Prostate gland (tissue), 2 donors: Measurements from ENCODE around the gene GOT1. TPM values are rescaled to one million over a fixed set of nuclear protein-coding genes. Genes with fewer than 3 reads are reported as not detected.

Source experiments
- DNase-seq: peaks from one replicate; pipeline ENCODE4 v3.0.0-alpha.2; 2019; ENCODE audit warnings: low spot score
- H3K27ac ChIP-seq, 2 donors: fragments of 200-600 bp; sonication (generic); 2 replicates each; pipeline ENCODE4 v1.5.1; 2017 to 2019
- H3K27me3 ChIP-seq: fragments of 200-600 bp; sonication (generic); replicated peaks from 2 replicates; pipeline ENCODE4 v1.5.1; 2019; ENCODE audit not compliant: insufficient read depth
- H3K36me3 ChIP-seq, 2 donors: fragments of 200-600 bp; sonication (generic); 1 replicate in 1 of 2; 2 replicates in 1 of 2; pipeline versions ENCODE4 v1.5.1 to v1.8.1; 2017 to 2019
- H3K4me1 ChIP-seq: fragments of 200-600 bp; sonication (generic); replicated peaks from 2 replicates; pipeline ENCODE4 v1.5.1; 2019
- H3K4me3 ChIP-seq, 2 donors: fragments of 200-600 bp; sonication (generic); 2 replicates each; pipeline ENCODE4 v1.5.1; 2017 to 2019
- H3K9me3 ChIP-seq: fragments of 200-600 bp; sonication (generic); 2 replicates; pipeline ENCODE4 v1.5.1; 2017
- POLR2A ChIP-seq: fragments of 450-650 bp; IDR thresholded peaks from one replicate; pipeline ENCODE4 v1.6.1; 2016; ENCODE audit warnings: antibody characterized with exemption, mild to moderate bottlenecking
- POLR2AphosphoS5 ChIP-seq: sonication (generic); formaldehyde crosslinking; IDR thresholded peaks from one replicate; pipeline ENCODE4 v1.6.1; 2017; ENCODE audit warnings: antibody characterized with exemption
- WGBS: methylation state at CpG from one replicate; pipeline ENCODE4 v1.1.5; 2018; 5-methylcytosine and 5-hydroxymethylcytosine counted together
- intact Hi-C: fragments of 100-400 bp; cut with DNase I; formaldehyde crosslinking; loops from one replicate; pipeline ENCODE4 v1.14.2; 2022
- total RNA-seq, 2 donors: library from RNA; depleted of rRNA; stranded (reverse); fragments of >200 nt; gene quantifications; one replicate each; pipeline ENCODE4 v1.1.0, GENCODE V29; 2016
- TF ChIP-seq, protein P1 (sequence below), 4 experiments: fragments of 200-600 bp in 2 of 4; fragments of 450-650 bp in 2 of 4; sonication (generic) in 2 of 4; IDR thresholded peaks; 1 replicate in 3 of 4; 2 replicates in 1 of 4; pipeline ENCODE4 v1.5.1; 2016 to 2019; ENCODE audit warnings: antibody characterized with exemption in 4 of 4, mild to moderate bottlenecking in 2 of 4, moderate library complexity in 2 of 4

The GOT1 gene
- total RNA-seq, 2 donors from 2014 or later, result 19.7 to 20.3 TPM

DNA sequence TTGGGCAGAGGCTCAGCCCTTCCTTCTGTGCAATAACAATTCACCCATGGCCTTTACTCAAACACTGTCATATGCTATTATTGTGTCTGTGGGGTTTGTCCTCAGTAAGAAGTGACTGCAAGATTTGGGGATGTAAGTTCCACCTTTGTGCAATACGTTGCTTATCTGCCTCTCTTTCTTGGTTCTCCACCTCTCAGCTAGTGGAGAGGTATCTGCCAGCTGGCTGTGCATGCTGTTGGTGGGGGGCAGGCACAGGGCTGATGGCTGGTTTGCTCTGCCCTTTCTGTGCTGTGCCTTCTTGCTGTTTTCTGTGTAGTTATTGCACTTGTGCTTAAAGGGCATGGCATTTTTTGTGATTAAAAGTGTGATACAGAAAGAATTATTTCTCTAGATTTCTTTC is 65.1 kb downstream of the GOT1 start:
- no peaks in the 10 kb centered on the region for H3K36me3 ChIP-seq
- TF ChIP-seq POLR2A (no peak), POLR2AphosphoS5 (no peak)
- TF ChIP-seq, protein P1, sequence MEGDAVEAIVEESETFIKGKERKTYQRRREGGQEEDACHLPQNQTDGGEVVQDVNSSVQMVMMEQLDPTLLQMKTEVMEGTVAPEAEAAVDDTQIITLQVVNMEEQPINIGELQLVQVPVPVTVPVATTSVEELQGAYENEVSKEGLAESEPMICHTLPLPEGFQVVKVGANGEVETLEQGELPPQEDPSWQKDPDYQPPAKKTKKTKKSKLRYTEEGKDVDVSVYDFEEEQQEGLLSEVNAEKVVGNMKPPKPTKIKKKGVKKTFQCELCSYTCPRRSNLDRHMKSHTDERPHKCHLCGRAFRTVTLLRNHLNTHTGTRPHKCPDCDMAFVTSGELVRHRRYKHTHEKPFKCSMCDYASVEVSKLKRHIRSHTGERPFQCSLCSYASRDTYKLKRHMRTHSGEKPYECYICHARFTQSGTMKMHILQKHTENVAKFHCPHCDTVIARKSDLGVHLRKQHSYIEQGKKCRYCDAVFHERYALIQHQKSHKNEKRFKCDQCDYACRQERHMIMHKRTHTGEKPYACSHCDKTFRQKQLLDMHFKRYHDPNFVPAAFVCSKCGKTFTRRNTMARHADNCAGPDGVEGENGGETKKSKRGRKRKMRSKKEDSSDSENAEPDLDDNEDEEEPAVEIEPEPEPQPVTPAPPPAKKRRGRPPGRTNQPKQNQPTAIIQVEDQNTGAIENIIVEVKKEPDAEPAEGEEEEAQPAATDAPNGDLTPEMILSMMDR (IDR thresholded peaks at IDR 0.05), result no peak
- H3K4me3 ChIP-seq, result no peak overlapping the region
- H3K4me1 ChIP-seq, result no peaks in the 10 kb centered on the region
- WGBS, result 40% methylated on average over 1 of the region's 1 CpG
- no peak for DNase-seq
- H3K9me3 ChIP-seq, result no peaks in the 10 kb centered on the region
- no peaks in the 10 kb centered on the region for H3K27me3 ChIP-seq
- intact Hi-C loops, result no loop called here
- no peak overlapping the region for H3K27ac ChIP-seq

DNA sequence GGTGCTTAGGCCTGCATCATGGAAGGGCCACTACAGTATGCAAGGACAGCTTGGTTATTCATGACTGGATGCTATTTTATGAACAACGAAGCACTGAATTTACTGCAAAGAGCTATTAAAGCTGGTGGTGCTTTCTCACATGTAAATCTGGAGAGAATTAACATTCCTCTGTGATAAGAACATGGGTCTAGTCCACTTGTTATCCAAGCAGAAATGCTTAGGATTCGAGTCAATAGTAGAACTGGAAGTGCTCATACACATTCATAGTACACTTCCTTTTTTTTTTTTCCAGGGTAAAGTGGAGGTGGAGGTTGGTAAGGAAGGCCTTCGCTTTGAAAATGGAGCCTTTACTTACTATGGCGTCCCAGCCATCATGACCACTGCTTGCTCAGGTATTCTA is 66.3 kb downstream of the GOT1 start:
- TF ChIP-seq, protein P1 (IDR thresholded peaks at IDR 0.05), result no peak
- no peak for TF ChIP-seq POLR2A
- TF ChIP-seq POLR2AphosphoS5, result no peak
- Histone ChIP-seq H3K27ac (no peak overlapping the region), H3K9me3 (no peaks in the 10 kb centered on the region), H3K4me1 (no peaks in the 10 kb centered on the region), H3K27me3 (no peaks in the 10 kb centered on the region), H3K36me3 (no peaks in the 10 kb centered on the region), H3K4me3 (no peak overlapping the region)
- 82% methylated on average over 4 of the region's 4 CpGs for WGBS
- intact Hi-C loops, result no loop called here
- no peak for DNase-seq

DNA sequence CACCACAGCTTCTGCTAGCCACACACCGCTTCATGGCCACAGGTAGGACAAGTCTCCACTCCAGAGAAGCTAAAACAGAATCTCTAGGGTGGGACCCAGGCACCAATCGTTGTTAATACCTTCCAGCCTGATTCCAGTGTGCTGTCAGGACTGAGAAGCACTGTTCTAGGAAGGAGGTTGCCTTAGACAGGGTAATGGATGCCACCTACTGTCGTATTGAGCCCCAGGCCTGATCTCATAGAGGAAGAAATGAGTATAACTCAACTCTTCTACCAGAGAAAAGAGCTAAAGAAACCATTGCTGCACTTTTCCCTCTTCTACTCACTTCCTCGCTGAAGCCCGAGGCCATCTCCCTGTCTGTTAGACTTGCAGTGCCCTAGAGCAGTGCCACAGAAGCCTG is 69.5 kb downstream of the GOT1 start:
- WGBS, result 68% methylated on average over 5 of the region's 5 CpGs
- no peak for TF ChIP-seq POLR2AphosphoS5
- TF ChIP-seq, protein P1 (IDR thresholded peaks at IDR 0.05), result no peak
- TF ChIP-seq POLR2A, result no peak

DNA sequence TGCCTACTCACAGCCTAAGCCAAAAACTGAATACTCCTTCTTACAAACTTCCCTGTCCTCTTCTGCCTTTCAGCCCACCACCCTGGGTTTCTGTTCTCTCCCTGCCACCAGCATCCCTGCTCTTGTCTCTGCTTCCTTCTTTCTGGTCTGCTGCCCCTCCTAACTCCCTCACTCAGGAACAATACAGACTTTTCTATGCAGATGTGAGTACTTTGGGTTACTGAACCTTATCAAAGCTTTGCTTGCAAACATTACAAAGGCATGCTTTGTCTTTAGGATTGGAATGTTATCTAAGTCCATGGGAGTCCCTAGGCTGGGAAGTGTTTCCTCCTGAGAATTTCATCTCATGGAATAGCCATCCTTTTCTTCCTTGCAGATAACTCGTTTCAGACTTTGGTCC is 72.3 kb downstream of the GOT1 start:
- TF ChIP-seq POLR2AphosphoS5, result no peak
- no peak for TF ChIP-seq POLR2A
- TF ChIP-seq, protein P1 (IDR thresholded peaks at IDR 0.05), result no peak
- WGBS, result 76% methylated on average over 1 of the region's 1 CpG
- intact Hi-C loops, result no loop called here
- no peak for DNase-seq
- Histone ChIP-seq H3K9me3 (no peaks in the 10 kb centered on the region), H3K4me1 (no peaks in the 10 kb centered on the region), H3K27ac (no peak overlapping the region), H3K27me3 (no peaks in the 10 kb centered on the region), H3K36me3 (no peaks in the 10 kb centered on the region), H3K4me3 (no peak overlapping the region)

More for the DNA sequence above, 69.5 kb downstream of the GOT1 start:
- Histone ChIP-seq H3K9me3 (no peaks in the 10 kb centered on the region), H3K36me3 (no peaks in the 10 kb centered on the region), H3K4me1 (no peaks in the 10 kb centered on the region), H3K4me3 (no peak overlapping the region), H3K27ac (no peak overlapping the region), H3K27me3 (no peaks in the 10 kb centered on the region)
- DNase-seq, result no peak
- intact Hi-C loops, result no loop called here

DNA sequence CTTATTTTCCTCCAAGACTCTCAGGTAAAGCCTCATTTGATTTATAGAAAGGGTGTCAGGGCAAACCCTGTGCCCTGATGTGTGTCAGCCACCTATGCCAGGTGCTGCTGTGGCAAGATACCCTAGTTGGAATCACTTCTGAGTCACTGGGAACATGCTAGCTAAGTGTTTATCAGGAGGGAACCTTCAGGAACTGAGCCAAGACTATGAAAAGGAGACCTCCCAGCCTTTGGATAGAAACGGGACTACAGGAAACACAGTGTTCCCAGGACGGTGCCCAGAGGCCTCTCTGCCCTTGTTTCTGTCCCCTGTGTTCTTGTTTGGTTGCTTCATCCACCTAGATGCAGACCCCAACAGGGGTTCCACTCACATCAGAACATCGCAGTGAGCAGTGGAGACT is 72.7 kb downstream of the GOT1 start:
- no peaks in the 10 kb centered on the region for H3K4me1 ChIP-seq
- WGBS, result 24% methylated on average over 3 of the region's 3 CpGs
- H3K4me3 ChIP-seq, result no peak overlapping the region
- no peaks in the 10 kb centered on the region for H3K9me3 ChIP-seq
- intact Hi-C loops, result no loop called here
- TF ChIP-seq, protein P1 (IDR thresholded peaks at IDR 0.05), result no peak
- TF ChIP-seq POLR2AphosphoS5, result no peak
- TF ChIP-seq POLR2A, result no peak
- no peak overlapping the region for H3K27ac ChIP-seq
- H3K36me3 ChIP-seq, result no peaks in the 10 kb centered on the region
- DNase-seq, result no peak
- H3K27me3 ChIP-seq, result no peaks in the 10 kb centered on the region
